Stimulated activated memory B cell treated with anti-CD40 and anti-IgM and Interleukin-4, amounts not matched to agents 10 μg/mL and 1 μg/mL and 100 μg/mL, for 72 hours (primary cell): Measurements from ENCODE around the gene EPB41L1.

Experiments used
- ATAC-seq: fragments of 150-1000 bp; cut with Tn5 transposase; 2 replicates; pipeline ENCODE4 v1.10.0; 2021
- H3K27ac Mint-ChIP-seq: one replicate; pipeline ENCODE4 v1.8.0; 2022; ENCODE audit warnings: mild to moderate bottlenecking, mixed read lengths
- H3K27me3 Mint-ChIP-seq: one replicate; pipeline ENCODE4 v1.8.0; 2022; ENCODE audit warnings: mixed read lengths
- H3K36me3 Mint-ChIP-seq: one replicate; pipeline ENCODE4 v1.8.0; 2022; ENCODE audit warnings: mixed read lengths
- H3K4me1 Mint-ChIP-seq: one replicate; pipeline ENCODE4 v1.8.0; 2022; ENCODE audit warnings: mixed read lengths
- H3K4me3 Mint-ChIP-seq: one replicate; pipeline ENCODE4 v1.8.0; 2022; ENCODE audit warnings: mild to moderate bottlenecking, moderate library complexity, mixed read lengths
- H3K9me3 Mint-ChIP-seq: one replicate; pipeline ENCODE4 v1.8.0; 2022; ENCODE audit warnings: mixed read lengths

Gene EPB41L1

GRCh38 chr20:36259177-36260061 is 104.9 kb downstream of the EPB41L1 start:
- ATAC-seq = no peak
- no peaks in the 10 kb centered on the region for H3K4me1 Mint-ChIP-seq

GRCh38 chr20:36260316-36260715 is 105.8 kb downstream of the EPB41L1 start:
- Mint-ChIP-seq H3K27ac (no peak overlapping the region), H3K4me3 (no peak overlapping the region), H3K9me3 (no peaks in the 10 kb centered on the region), H3K36me3 (peaks cover 20% of the 10 kb centered on the region), H3K27me3 (no peaks in the 10 kb centered on the region), H3K4me1 (no peaks in the 10 kb centered on the region)
- no peak for ATAC-seq

More at GRCh38 chr20:36259177-36260061, 104.9 kb downstream of the EPB41L1 start:
- no peak overlapping the region for H3K27ac Mint-ChIP-seq
- H3K36me3 Mint-ChIP-seq = peaks cover 20% of the 10 kb centered on the region
- H3K27me3 Mint-ChIP-seq = no peaks in the 10 kb centered on the region
- no peaks in the 10 kb centered on the region for H3K9me3 Mint-ChIP-seq
- H3K4me3 Mint-ChIP-seq = no peak overlapping the region

- no peaks in the 10 kb centered on the region for H3K4me1 Mint-ChIP-seq
- no peak overlapping the region for H3K27ac Mint-ChIP-seq
- ATAC-seq = no peak
- H3K27me3 Mint-ChIP-seq = no peaks in the 10 kb centered on the region
- H3K36me3 Mint-ChIP-seq = peaks cover 8% of the 10 kb centered on the region
- no peaks in the 10 kb centered on the region for H3K9me3 Mint-ChIP-seq
- no peak overlapping the region for H3K4me3 Mint-ChIP-seq
These were observed 107.0 kb downstream of the EPB41L1 start for GRCh38 chr20:36261389-36262105.

- Mint-ChIP-seq H3K36me3 (no peaks in the 10 kb centered on the region), H3K4me3 (no peak overlapping the region), H3K27ac (no peak overlapping the region), H3K9me3 (no peaks in the 10 kb centered on the region), H3K27me3 (no peaks in the 10 kb centered on the region), H3K4me1 (no peaks in the 10 kb centered on the region)
- ATAC-seq = no peak
These were observed 107.9 kb downstream of the EPB41L1 start for GRCh38 chr20:36262440-36262839.

- H3K27me3 Mint-ChIP-seq = no peaks in the 10 kb centered on the region
These were observed 110.1 kb downstream of the EPB41L1 start for GRCh38 chr20:36264426-36265246.

GRCh38 chr20:36266189-36266588 is 111.6 kb downstream of the EPB41L1 start:
- H3K4me3 Mint-ChIP-seq = no peak overlapping the region
- no peak for ATAC-seq
- no peaks in the 10 kb centered on the region for H3K27me3 Mint-ChIP-seq
- H3K4me1 Mint-ChIP-seq = no peaks in the 10 kb centered on the region
- no peaks in the 10 kb centered on the region for H3K9me3 Mint-ChIP-seq
- H3K36me3 Mint-ChIP-seq = no peaks in the 10 kb centered on the region
- H3K27ac Mint-ChIP-seq = no peak overlapping the region

More at GRCh38 chr20:36264426-36265246, 110.1 kb downstream of the EPB41L1 start:
- no peak for ATAC-seq
- Mint-ChIP-seq H3K36me3 (no peaks in the 10 kb centered on the region), H3K27ac (no peak overlapping the region), H3K9me3 (no peaks in the 10 kb centered on the region), H3K4me1 (no peaks in the 10 kb centered on the region), H3K4me3 (no peak overlapping the region)

- no peak for ATAC-seq
- Mint-ChIP-seq H3K36me3 (no peaks in the 10 kb centered on the region), H3K27me3 (peaks cover 6% of the 10 kb centered on the region), H3K4me1 (no peaks in the 10 kb centered on the region), H3K9me3 (no peaks in the 10 kb centered on the region), H3K4me3 (no peak overlapping the region), H3K27ac (no peak overlapping the region)
These were observed 113.3 kb downstream of the EPB41L1 start for GRCh38 chr20:36267605-36268381.

- Mint-ChIP-seq H3K27ac (no peak overlapping the region), H3K4me1 (no peaks in the 10 kb centered on the region), H3K4me3 (no peak overlapping the region), H3K9me3 (no peaks in the 10 kb centered on the region), H3K27me3 (peaks cover 15% of the 10 kb centered on the region), H3K36me3 (no peaks in the 10 kb centered on the region)
- no peak for ATAC-seq
These were observed 114.2 kb downstream of the EPB41L1 start for GRCh38 chr20:36268440-36269342.

GRCh38 chr20:36269507-36269906 is 115.0 kb downstream of the EPB41L1 start:
- H3K27ac Mint-ChIP-seq = no peak overlapping the region
- H3K4me1 Mint-ChIP-seq = no peaks in the 10 kb centered on the region
- H3K9me3 Mint-ChIP-seq = no peaks in the 10 kb centered on the region
- no peaks in the 10 kb centered on the region for H3K36me3 Mint-ChIP-seq
- H3K27me3 Mint-ChIP-seq = peaks cover 23% of the 10 kb centered on the region
- H3K4me3 Mint-ChIP-seq = no peak overlapping the region
- ATAC-seq = no peak

GRCh38 chr20:36270744-36271638 is 116.5 kb downstream of the EPB41L1 start:
- no peaks in the 10 kb centered on the region for H3K9me3 Mint-ChIP-seq
- H3K4me1 Mint-ChIP-seq = no peaks in the 10 kb centered on the region
- H3K27ac Mint-ChIP-seq = no peak overlapping the region
- no peaks in the 10 kb centered on the region for H3K36me3 Mint-ChIP-seq
- H3K4me3 Mint-ChIP-seq = no peak overlapping the region
- no peak for ATAC-seq
- peaks cover 36% of the 10 kb centered on the region for H3K27me3 Mint-ChIP-seq

- no peak for ATAC-seq
- Mint-ChIP-seq H3K27ac (no peak overlapping the region), H3K9me3 (no peaks in the 10 kb centered on the region), H3K27me3 (peaks cover 36% of the 10 kb centered on the region), H3K4me1 (no peaks in the 10 kb centered on the region), H3K36me3 (no peaks in the 10 kb centered on the region), H3K4me3 (no peak overlapping the region)
These were observed 117.4 kb downstream of the EPB41L1 start for GRCh38 chr20:36271639-36272546.

GRCh38 chr20:36272547-36273220 is 118.1 kb downstream of the EPB41L1 start:
- Mint-ChIP-seq H3K27me3 (peaks cover 43% of the 10 kb centered on the region), H3K4me3 (no peak overlapping the region), H3K4me1 (no peaks in the 10 kb centered on the region), H3K36me3 (no peaks in the 10 kb centered on the region), H3K9me3 (no peaks in the 10 kb centered on the region), H3K27ac (no peak overlapping the region)
- no peak for ATAC-seq
